Measurements from ENCODE around the gene C1orf116.

The C1orf116 gene

GRCh38 chr1:207001492-207002245 lies 30.9 kb downstream of the C1orf116 start:
- no peaks in the 10 kb centered on the region for H3K9me3 ChIP-seq (ENCODE audit: low read length)
- no peak overlapping the region for H3K27ac ChIP-seq (ENCODE audit: low read depth, low read length)
- H3K36me3 ChIP-seq (ENCODE audit: insufficient read depth, low read length): no peaks in the 10 kb centered on the region
- no peak overlapping the region for H3K4me3 ChIP-seq (ENCODE audit: low read depth in 1 of 2, low read length in 2 of 2)
- H3K9ac ChIP-seq (ENCODE audit: low read length): no peak overlapping the region
- no peaks in the 10 kb centered on the region for H3K4me1 ChIP-seq (ENCODE audit: insufficient read depth, low read length)
- no peaks in the 10 kb centered on the region for H3K27me3 ChIP-seq (ENCODE audit: control insufficient read depth in 1 of 2, insufficient read depth in 2 of 2, low read length in 2 of 2)

- H3K9ac ChIP-seq (ENCODE audit: low read length): no peak overlapping the region
- no peak overlapping the region for H3K27ac ChIP-seq (ENCODE audit: low read depth, low read length)
- no peak overlapping the region for H3K4me3 ChIP-seq (ENCODE audit: low read depth in 1 of 2, low read length in 2 of 2)
- no peaks in the 10 kb centered on the region for H3K4me1 ChIP-seq (ENCODE audit: insufficient read depth, low read length)
- no peaks in the 10 kb centered on the region for H3K27me3 ChIP-seq (ENCODE audit: control insufficient read depth in 1 of 2, insufficient read depth in 2 of 2, low read length in 2 of 2)
- H3K9me3 ChIP-seq (ENCODE audit: low read length): no peaks in the 10 kb centered on the region
- H3K36me3 ChIP-seq (ENCODE audit: insufficient read depth, low read length): no peaks in the 10 kb centered on the region
Measured at GRCh38 chr1:207000651-207001291, 31.8 kb downstream of the C1orf116 start.

GRCh38 chr1:206998816-206999215 lies 33.7 kb downstream of the C1orf116 start:
- H3K36me3 ChIP-seq (ENCODE audit: insufficient read depth, low read length): no peaks in the 10 kb centered on the region
- no peaks in the 10 kb centered on the region for H3K9me3 ChIP-seq (ENCODE audit: low read length)
- no peaks in the 10 kb centered on the region for H3K4me1 ChIP-seq (ENCODE audit: insufficient read depth, low read length)
- no peak overlapping the region for H3K4me3 ChIP-seq (ENCODE audit: low read depth in 1 of 2, low read length in 2 of 2)
- no peak overlapping the region for H3K27ac ChIP-seq (ENCODE audit: low read depth, low read length)
- H3K27me3 ChIP-seq (ENCODE audit: control insufficient read depth in 1 of 2, insufficient read depth in 2 of 2, low read length in 2 of 2): no peaks in the 10 kb centered on the region
- no peak overlapping the region for H3K9ac ChIP-seq (ENCODE audit: low read length)

- Histone ChIP-seq H3K27me3 (ENCODE audit: control insufficient read depth in 1 of 2, insufficient read depth in 2 of 2, low read length in 2 of 2) (no peaks in the 10 kb centered on the region), H3K36me3 (ENCODE audit: insufficient read depth, low read length) (no peaks in the 10 kb centered on the region), H3K27ac (ENCODE audit: low read depth, low read length) (no peak overlapping the region)
Measured at GRCh38 chr1:206992790-206993189, 39.8 kb downstream of the C1orf116 start.

GRCh38 chr1:206987873-206988272 lies 44.7 kb downstream of the C1orf116 start:
- Histone ChIP-seq H3K36me3 (ENCODE audit: insufficient read depth, low read length) (no peaks in the 10 kb centered on the region), H3K9me3 (ENCODE audit: low read length) (no peaks in the 10 kb centered on the region), H3K27me3 (ENCODE audit: control insufficient read depth in 1 of 2, insufficient read depth in 2 of 2, low read length in 2 of 2) (no peaks in the 10 kb centered on the region), H3K27ac (ENCODE audit: low read depth, low read length) (no peak overlapping the region), H3K4me3 (ENCODE audit: low read depth in 1 of 2, low read length in 2 of 2) (no peak overlapping the region), H3K4me1 (ENCODE audit: insufficient read depth, low read length) (no peaks in the 10 kb centered on the region), H3K9ac (ENCODE audit: low read length) (no peak overlapping the region)

More at GRCh38 chr1:206992790-206993189, 39.8 kb downstream of the C1orf116 start:
- Histone ChIP-seq H3K9ac (ENCODE audit: low read length) (no peak overlapping the region), H3K4me3 (ENCODE audit: low read depth in 1 of 2, low read length in 2 of 2) (no peak overlapping the region), H3K9me3 (ENCODE audit: low read length) (no peaks in the 10 kb centered on the region), H3K4me1 (ENCODE audit: insufficient read depth, low read length) (no peaks in the 10 kb centered on the region)

GRCh38 chr1:206986885-206987284 lies 45.7 kb downstream of the C1orf116 start:
- Histone ChIP-seq H3K27me3 (ENCODE audit: control insufficient read depth in 1 of 2, insufficient read depth in 2 of 2, low read length in 2 of 2) (no peaks in the 10 kb centered on the region), H3K9me3 (ENCODE audit: low read length) (no peaks in the 10 kb centered on the region), H3K27ac (ENCODE audit: low read depth, low read length) (no peak overlapping the region), H3K4me3 (ENCODE audit: low read depth in 1 of 2, low read length in 2 of 2) (no peak overlapping the region), H3K4me1 (ENCODE audit: insufficient read depth, low read length) (no peaks in the 10 kb centered on the region), H3K9ac (ENCODE audit: low read length) (no peak overlapping the region), H3K36me3 (ENCODE audit: insufficient read depth, low read length) (no peaks in the 10 kb centered on the region)

- no peaks in the 10 kb centered on the region for H3K4me1 ChIP-seq (ENCODE audit: insufficient read depth, low read length)
- no peaks in the 10 kb centered on the region for H3K27me3 ChIP-seq (ENCODE audit: control insufficient read depth in 1 of 2, insufficient read depth in 2 of 2, low read length in 2 of 2)
- H3K9ac ChIP-seq (ENCODE audit: low read length): no peak overlapping the region
- no peaks in the 10 kb centered on the region for H3K9me3 ChIP-seq (ENCODE audit: low read length)
- no peaks in the 10 kb centered on the region for H3K36me3 ChIP-seq (ENCODE audit: insufficient read depth, low read length)
- H3K27ac ChIP-seq (ENCODE audit: low read depth, low read length): no peak overlapping the region
- no peak overlapping the region for H3K4me3 ChIP-seq (ENCODE audit: low read depth in 1 of 2, low read length in 2 of 2)
Measured at GRCh38 chr1:206986402-206986801, 46.2 kb downstream of the C1orf116 start.

- Histone ChIP-seq H3K27ac (ENCODE audit: low read depth, low read length) (no peak overlapping the region), H3K27me3 (ENCODE audit: control insufficient read depth in 1 of 2, insufficient read depth in 2 of 2, low read length in 2 of 2) (no peaks in the 10 kb centered on the region), H3K9ac (ENCODE audit: low read length) (no peak overlapping the region), H3K36me3 (ENCODE audit: insufficient read depth, low read length) (no peaks in the 10 kb centered on the region), H3K4me1 (ENCODE audit: insufficient read depth, low read length) (no peaks in the 10 kb centered on the region), H3K9me3 (ENCODE audit: low read length) (no peaks in the 10 kb centered on the region), H3K4me3 (ENCODE audit: low read depth in 1 of 2, low read length in 2 of 2) (no peak overlapping the region)
Measured at GRCh38 chr1:206985162-206985749, 47.3 kb downstream of the C1orf116 start.

- H3K4me3 ChIP-seq (ENCODE audit: low read depth in 1 of 2, low read length in 2 of 2): no peak overlapping the region
- H3K27me3 ChIP-seq (ENCODE audit: control insufficient read depth in 1 of 2, insufficient read depth in 2 of 2, low read length in 2 of 2): no peaks in the 10 kb centered on the region
- no peaks in the 10 kb centered on the region for H3K36me3 ChIP-seq (ENCODE audit: insufficient read depth, low read length)
- H3K27ac ChIP-seq (ENCODE audit: low read depth, low read length): no peak overlapping the region
- no peaks in the 10 kb centered on the region for H3K9me3 ChIP-seq (ENCODE audit: low read length)
- no peaks in the 10 kb centered on the region for H3K4me1 ChIP-seq (ENCODE audit: insufficient read depth, low read length)
- H3K9ac ChIP-seq (ENCODE audit: low read length): no peak overlapping the region
Measured at GRCh38 chr1:206982216-206982615, 50.3 kb downstream of the C1orf116 start.

- Histone ChIP-seq H3K4me3 (ENCODE audit: low read depth in 1 of 2, low read length in 2 of 2) (no peak overlapping the region), H3K9me3 (ENCODE audit: low read length) (no peaks in the 10 kb centered on the region), H3K4me1 (ENCODE audit: insufficient read depth, low read length) (no peaks in the 10 kb centered on the region), H3K9ac (ENCODE audit: low read length) (no peak overlapping the region), H3K27ac (ENCODE audit: low read depth, low read length) (no peak overlapping the region), H3K36me3 (ENCODE audit: insufficient read depth, low read length) (no peaks in the 10 kb centered on the region), H3K27me3 (ENCODE audit: control insufficient read depth in 1 of 2, insufficient read depth in 2 of 2, low read length in 2 of 2) (no peaks in the 10 kb centered on the region)
Measured at GRCh38 chr1:206979379-206980043, 53.0 kb downstream of the C1orf116 start.

- H3K4me1 ChIP-seq (ENCODE audit: insufficient read depth, low read length): no peaks in the 10 kb centered on the region
- H3K36me3 ChIP-seq (ENCODE audit: insufficient read depth, low read length): no peaks in the 10 kb centered on the region
- H3K27ac ChIP-seq (ENCODE audit: low read depth, low read length): no peak overlapping the region
Measured at GRCh38 chr1:206978259-206978658, 54.3 kb downstream of the C1orf116 start.

More at GRCh38 chr1:206978259-206978658, 54.3 kb downstream of the C1orf116 start:
- Histone ChIP-seq H3K4me3 (ENCODE audit: low read depth in 1 of 2, low read length in 2 of 2) (no peak overlapping the region), H3K9me3 (ENCODE audit: low read length) (no peaks in the 10 kb centered on the region), H3K9ac (ENCODE audit: low read length) (no peak overlapping the region), H3K27me3 (ENCODE audit: control insufficient read depth in 1 of 2, insufficient read depth in 2 of 2, low read length in 2 of 2) (no peaks in the 10 kb centered on the region)
